HG03095 (cell line): ENCODE measurements around the gene FCMR.

Experiments used
- ATAC-seq: cut with Tn5 transposase; IDR thresholded peaks from one replicate; pipeline ENCODE4 v1.9.1; 2021; ENCODE audit warnings: moderate library complexity; ENCODE audit not compliant: unreplicated experiment

FCMR gene

DNA sequence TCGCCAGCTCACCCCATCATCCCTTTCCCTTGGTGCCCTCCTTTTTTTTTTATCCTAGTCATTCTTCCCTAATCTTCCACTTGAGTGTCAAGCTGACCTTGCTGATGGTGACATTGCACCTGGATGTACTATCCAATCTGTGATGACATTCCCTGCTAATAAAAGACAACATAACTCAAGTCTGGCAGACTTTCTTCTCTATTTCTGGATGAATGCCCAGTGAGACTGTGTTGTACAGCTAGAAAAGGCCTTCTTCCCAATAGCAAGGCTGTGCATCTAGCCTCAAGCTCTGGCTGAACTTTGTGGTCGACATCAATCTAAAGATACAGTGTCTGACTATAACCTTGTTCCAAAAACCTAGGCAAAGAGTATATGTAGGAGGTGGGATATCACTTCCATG, 18.1 kb downstream of the FCMR start:
- ATAC-seq = no peak

DNA sequence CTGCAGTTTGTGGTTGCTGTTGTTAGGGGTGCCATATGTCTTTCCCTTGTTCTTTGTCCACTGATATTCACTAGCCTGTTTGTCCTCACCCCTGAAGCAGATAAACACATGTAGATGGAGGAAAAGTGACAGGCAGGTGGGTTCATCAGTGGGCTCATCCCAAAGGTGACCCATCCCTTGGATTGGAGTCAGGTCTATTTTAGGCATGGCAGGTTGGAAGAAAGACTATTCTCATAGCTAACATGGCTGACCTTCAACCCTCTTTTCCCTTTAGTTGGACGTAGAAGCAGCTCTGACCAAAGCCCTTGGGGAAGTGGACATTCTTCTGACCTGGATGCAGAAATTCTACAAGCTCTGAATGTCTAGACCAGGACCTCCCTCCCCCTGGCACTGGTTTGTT, 19.0 kb downstream of the FCMR start:
- ATAC-seq = no peak

DNA sequence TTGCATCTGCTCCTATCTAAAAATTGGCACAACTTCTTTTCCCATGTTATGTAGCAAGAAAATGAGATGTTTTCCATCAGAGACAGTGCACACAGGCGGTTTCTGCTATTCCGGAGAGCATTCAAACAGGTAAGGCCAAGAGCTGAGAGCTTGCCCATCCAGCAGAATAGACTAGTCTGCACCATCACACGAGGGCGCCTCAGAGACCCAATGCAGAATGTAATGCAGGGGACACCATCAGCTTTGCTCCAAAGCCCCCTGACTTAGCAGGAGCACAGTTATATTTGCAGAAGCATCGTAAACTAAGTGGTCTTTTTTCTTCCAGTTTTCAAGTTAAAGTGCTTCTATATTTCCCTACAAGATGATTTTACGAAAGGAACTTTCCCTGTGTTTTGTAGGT, 19.8 kb downstream of the FCMR start:
- no peak for ATAC-seq

DNA sequence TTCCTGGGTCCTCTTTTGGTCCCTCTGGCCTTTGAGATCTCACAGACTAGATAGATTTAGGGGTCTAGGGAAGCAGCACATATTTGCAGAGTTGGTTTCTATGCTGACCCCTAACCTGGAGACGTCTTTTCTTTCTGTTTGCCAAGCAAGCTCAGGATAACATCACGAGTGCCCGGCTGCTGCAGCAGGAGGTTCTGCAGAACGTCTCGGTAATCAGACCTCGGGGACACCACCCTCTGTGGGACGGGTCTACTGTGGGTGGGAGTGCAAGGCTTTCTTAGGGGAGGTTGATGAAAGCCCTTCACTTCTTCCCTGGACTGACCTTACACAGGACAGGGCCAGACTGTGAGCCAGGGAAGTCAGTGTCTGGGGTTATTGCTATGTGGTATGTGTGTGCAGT, 21.6 kb downstream of the FCMR start:
- no peak for ATAC-seq

DNA sequence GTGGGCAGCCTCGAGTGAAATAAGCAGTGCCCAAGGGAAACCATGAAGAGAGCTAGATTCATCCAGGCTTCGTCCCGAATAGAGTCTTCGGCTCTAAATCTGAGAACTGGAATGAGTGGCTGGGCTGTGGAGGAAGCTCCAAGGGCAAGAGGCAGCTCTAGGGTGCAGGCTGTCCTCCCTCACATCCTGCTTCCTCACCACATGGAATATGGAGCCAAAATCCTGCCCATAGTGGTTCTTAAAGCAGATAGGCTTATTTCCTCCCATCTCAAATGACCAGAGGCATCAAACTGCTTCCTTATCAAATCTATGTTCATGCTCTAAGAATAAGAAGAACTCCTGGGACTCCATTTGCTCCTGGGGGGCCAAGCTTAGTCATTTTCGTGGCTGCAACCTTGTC, 22.0 kb downstream of the FCMR start:
- no peak for ATAC-seq

DNA sequence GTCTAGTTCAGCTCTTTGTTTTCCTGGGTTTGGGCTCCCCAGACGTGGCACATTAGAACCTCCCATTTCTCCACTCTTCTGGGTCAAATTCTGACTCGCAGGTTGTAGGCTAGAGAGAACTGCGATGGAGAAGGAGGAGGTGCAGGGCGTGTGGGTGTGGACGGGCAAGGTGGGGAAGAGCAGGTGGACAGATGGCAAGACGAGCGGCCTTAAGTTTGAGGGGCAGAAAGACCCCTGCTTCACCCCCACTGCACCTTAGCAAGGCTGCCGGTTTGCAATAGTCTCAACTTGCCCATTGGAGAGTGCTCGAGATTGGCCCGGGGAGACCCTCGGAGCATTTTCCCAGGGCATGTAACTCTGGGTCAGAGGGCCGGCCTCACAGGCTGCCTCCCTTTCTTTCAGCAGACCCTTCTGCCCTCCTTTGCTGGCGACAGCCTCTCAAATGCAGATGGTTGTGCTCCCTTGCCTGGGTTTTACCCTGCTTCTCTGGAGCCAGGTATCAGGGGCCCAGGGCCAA, 22.8 kb downstream of the FCMR start:
- ATAC-seq = no peak

DNA sequence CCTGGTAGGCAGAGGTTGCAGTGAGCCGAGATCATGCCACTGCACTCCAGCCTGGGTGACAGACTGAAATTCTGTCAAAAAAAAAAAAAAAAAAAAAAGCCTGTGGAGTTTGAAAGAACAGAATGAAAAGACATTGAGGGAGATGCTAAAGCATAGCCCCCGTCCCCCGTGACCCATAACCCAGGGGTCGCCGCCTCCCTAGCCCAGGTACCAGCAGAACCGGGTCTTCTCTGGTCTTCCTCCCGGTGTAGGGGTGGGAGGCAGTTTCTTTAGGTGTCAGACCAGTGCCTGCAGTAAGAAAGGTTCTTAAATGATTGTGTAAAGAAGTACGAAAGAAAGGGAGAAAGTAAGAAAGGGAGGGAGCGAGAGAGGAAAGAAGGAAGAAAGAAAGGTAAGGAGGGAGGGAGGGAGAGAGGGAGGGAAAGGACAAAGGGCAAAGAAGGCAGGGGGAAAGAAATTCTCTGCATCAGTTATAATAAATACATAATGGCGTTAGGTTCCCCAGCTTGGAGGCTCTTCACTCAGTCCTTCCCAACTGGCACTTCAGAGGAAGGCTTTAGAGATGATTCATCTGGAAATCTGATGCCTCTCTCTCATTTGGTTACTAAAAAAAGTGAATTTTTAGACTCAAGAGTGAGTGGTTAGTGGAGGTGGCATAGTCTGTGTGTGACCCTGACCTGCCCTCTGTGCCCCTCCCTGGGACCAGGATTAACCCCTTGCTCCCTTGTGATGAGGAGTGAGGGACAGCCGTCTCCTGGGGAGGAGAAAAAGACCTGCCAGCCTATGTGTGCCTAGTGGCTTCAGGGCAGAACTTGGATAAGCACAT, 23.4 kb downstream of the FCMR start:
- ATAC-seq = no peak

DNA sequence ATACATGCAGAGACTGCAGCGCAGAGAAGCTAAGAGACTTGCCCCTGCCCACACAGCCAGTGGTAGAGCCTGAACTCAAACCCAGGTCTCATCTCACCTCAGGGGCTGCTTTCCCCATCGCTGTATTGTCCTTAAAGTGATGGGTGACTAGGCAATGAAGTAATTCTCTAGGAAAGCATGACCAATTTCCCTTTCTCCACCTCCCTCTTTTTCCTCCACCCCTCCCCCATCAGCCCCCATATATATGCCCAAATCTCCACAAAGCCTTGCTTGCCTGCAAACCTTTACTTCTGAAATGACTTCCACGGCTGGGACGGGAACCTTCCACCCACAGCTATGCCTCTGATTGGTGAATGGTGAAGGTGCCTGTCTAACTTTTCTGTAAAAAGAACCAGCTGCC, 24.6 kb downstream of the FCMR start, which contains the start of gene IL24:
TSS of gene IL24 (plus strand) at position 269 of the 400 bp plus-strand sequence. CDS start 390 bp downstream, outside the sequence.
- ATAC-seq = no peak

DNA sequence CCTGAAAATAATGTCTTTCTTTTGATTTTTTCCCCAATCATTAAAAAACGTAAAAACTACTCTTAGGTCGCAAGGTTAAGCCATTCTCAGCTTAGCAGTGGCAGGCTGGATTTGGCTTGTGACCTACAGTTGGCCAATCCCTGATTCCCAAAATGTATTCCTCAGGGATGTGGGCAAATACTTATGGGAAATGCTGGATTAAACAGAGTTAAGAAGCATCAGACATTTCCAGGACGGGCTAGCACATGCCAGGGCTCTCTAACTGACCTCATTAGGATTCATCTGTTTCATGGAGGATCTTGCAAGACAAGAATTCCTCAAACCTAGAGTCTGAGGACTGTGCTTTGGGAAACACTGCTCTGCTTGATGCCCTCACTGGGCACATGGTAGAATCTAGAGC, 25.5 kb downstream of the FCMR start:
- no peak for ATAC-seq

DNA sequence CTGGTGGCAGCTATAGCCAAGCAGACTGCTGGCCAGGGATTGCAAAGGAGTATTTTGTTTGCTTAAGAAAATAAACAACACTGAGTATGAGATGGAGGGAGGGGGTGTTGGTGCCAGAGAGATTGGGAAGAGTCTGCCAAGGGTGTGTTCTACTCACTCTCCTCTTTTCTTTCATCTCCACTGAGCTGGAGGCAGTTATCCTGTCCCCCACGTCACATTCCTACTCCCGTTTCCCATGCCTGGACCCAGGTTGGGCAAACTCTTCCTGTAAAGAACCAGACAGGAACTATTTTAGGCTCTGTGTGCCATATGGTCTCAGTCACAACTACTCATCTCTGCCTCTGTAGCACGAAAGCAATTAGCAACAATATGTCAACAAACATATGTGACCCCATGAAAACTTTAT, 25.9 kb downstream of the FCMR start:
- no peak for ATAC-seq

DNA sequence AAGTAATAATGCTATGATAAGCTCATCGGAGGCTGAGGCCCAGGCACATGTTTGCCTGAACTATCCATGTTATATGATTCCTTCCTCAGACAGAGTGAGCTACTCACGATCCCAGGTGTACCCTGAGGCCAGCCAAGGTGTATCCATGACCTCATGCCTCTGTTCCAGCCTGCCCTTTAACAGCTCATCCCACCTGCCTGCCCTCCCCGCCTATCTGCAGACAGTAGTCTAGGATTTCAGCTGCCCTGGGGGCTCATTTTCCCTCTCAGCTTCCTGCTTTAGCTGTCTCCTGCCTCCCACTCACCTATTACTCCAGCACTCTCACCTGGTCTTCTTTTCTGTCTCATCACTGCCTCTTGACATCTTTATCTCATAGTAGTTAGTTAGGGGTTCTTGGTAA, 26.4 kb downstream of the FCMR start:
- no peak for ATAC-seq

DNA sequence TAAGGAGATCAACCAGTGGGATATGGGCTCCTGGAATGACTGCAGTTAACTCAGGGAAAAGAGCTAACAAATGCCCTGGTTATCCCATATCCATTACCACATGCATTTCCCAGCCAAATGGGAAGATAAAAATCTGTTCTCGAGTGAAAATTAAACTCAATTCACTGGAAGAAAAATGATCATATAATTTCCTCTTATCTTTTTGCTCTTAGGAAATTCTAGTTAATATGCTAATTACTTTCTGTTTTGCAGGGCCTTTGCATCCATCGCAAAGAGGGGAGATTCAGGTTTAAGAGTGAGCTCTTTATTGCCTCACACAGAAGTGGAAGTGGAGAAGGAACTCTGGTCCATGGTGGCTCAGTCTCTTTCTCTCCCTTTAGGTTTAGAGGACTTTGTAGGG, 28.4 kb downstream of the FCMR start:
- ATAC-seq = no peak

DNA sequence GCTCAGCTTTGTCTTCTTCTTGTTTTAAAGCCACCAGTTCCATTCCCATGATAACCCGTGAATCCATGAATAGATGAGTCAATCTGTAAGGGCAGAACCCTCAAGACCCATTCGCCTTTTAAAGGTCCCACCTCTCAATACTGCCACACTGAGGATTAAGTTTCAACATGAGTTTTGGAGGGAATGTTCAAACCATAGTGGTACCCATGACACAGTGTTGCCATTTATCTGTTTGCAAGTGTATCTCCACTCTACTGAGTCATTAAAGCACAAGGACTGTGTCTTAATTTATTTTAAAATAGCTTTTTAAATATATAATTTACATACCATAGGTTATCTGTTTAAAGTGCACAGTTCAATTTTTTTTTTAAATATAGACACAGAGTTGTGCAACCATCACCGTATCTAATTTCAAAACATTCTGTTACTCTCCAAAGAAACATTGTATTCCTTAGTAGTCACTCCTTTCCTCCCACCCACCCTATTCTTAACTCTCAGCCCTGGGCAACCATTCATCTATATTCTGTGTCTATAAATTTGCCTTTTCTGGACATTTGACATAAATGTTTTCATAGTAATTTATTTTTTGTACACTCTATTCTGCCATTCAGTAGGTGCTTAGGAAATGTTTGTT, 29.3 kb downstream of the FCMR start:
- ATAC-seq = no peak

DNA sequence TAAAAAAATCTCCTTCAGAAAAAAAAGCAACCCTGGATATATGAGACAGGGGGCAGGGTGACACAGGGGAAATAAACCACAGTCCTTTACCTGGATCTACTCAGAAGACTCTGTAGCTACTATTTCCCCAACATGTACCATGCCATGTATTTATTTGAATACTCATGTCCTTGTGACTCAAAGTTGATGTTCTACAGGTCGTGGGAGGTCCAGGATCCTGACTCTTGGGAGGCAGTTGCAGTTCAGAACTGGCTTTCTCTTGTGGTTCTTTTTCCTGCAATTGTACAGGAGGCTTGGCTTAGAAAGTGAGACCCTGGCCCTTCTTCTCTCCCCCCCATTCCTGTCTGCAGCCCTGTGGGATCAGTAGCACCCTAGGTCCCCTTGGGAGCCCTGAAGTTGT, 30.3 kb downstream of the FCMR start:
- no peak for ATAC-seq

DNA sequence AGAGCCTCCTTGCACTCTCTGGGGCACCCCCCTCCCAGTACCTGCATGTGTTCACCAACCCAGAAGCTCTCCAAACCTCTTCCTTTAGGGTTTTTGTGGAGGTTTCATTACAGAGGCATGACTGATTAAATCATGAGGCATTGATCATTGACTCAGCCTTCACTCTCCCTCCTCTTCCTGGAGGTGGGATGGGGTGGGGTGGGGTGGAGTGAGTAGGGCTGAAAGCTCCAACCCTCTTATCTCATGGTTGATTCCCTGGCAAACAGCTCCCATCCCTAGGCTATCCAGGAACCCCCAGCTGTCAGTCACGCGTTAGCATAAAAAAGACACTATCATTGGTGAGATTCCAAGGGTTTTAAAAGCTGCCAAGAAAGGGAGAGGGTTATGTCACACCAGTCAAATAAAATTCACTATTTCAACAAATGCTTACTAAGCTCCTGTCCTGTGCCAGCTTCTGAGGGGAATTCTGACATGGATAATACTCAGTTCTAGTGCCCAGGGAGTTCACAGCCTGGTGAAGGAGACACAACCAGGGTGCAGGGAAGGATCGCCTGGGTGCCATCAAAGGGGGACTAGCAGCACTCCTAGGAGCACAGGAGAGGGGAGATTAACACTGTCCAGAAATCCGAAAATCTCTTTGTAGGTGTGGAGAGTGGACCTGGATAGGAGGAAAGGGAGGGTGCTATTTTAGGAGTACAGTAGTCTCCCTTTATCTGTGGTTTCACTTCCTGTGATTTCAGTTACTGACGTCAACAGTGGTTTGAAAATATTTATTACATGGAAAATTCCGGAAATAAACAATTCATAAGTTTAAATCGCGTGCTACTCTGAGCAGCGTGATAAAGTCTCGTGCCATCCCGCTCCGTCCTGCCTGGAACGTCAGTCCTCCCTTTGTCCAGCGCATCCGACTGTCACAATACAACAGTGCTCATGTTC, 31.3 kb downstream of the FCMR start:
- no peak for ATAC-seq

DNA sequence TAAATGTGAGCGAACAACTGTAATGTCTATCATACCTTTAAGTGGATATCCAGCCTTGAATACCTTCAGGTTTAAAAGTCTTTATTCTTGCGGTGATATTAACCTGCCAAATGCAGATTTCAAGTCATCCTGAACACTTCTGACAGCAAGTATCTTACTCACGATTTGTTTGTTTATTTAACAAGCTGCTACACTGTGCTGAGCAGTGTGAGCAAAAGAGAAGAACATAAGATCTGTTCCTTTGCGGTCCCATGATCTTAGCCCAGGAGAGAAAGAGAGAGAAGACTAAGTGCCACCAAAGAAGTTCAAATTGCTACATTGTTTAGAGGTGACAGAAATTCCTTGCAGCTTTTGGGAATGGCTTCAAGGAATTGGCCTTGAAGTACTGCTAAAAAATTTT, 34.0 kb downstream of the FCMR start:
- ATAC-seq = no peak

DNA sequence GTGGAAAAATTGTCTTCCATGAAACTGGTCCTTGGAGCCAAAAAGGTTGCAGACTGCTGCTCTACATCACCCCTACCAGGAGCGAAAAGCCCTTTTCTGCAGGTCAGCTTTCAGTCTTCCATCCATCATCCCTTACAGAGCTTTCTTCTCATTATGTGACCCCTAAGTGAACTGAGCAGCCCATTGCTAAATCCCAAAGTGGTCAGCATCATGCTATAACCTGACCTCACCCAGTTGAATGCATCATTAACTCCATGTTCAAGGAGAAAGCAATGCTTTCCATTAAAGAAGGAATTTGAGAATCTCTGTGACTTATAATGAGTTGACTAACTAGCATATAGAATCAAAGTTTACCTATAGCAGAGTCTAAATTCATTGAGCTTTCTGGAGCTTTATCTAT, 34.9 kb downstream of the FCMR start:
- ATAC-seq = no peak

DNA sequence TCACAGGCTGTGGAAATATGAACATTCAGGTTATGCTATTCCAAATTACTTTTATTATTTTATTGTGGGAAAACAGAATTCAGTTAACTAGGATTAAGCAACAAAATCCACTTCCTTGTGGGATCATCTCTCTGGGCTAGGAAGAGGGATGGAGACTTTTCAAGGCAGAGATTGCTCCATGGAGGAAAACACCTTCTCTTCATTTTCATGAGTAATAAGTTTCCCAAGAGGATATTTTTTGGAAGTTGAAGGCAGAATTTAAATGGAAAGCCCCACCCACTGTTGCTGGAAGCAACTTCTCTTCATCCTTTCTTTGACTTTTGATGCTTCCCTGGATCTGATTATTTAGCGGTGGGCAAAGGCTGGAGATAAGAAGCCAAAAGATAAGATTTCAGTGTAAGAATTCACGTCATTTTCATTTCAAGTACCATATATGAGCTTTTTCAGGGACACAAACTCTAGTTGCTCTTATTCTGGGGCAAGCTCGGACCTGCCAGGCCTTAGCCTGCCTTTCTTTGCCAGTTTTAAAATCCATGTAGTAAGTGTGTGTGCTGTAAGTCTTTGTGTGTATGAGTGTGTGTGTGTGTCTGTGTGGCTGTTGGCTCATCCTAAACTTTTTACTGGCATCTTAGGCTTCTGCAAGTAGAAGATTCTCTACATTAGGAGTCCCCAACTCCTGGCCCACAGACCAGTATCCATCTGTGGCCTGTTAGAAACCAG, 36.2 kb downstream of the FCMR start:
- ATAC-seq = no peak

DNA sequence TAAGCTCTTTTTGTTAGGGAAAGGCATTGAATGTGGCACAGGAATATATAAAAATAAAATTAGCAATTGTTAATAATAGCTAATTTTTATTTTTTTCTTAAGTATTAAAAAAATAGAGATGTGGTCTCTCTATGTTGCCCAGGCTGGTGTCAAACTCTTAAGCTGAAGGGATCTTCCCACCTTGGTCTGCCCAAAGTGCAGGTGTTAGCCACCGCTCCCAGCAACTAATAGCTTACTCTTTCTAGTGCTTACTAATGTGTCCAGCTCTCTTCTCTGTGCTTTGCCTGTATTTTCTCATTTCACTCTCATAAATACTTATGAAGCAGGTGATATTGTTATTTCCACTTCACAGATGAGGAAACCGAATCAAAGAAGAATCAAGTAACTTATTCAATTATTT, 37.9 kb downstream of the FCMR start:
- no peak for ATAC-seq

DNA sequence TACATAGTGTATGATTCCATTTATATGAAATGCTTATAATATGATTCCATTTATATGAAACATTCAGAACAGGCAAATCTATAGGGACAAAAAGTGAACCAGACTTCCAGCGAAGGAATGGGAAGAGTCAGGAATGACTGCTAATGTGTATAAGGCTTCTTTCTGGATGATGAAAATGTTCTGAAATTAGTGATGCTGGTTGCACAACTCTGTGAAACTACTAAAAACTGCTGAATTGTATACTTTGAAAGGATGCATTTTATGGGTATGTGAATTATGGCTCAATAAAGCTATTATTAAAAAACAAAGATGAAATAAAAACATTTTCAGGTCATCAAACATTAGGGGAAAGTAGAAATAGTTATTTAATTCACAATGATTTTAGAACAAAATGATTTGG, 38.6 kb downstream of the FCMR start:
- no peak for ATAC-seq

DNA sequence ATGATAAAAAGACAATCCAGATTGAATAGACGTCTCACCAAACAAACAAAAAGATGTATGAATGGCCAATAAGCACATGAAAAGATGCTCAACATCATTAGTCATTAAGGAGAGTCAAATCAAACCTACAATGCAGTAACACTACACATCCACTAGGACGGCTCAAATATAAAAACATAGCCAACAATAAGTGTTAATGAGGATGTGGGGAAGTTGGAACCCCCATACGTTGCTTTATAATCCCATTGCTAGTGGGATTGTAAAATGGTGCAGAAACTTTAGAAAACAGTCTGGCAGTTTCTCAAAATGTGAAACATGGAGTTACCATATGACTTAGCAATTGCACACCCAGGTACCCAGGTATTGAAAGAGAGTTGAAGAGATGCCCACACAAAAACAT, 39.2 kb downstream of the FCMR start:
- ATAC-seq = no peak
